Measurements from ENCODE around the gene CCDC73.

GRCh38 chr11:32781721-32782120, 12.7 kb downstream of the CCDC73 start:
- TF ChIP-seq CTCF (IDR thresholded peaks at IDR 0.05; ENCODE audit: low read depth, low read length): no peak
- TF ChIP-seq EZH2phosphoT487 (IDR thresholded peaks at IDR 0.05; ENCODE audit: low read depth): no peak
